Measurements from ENCODE around the gene SELENOW.

SELENOW gene

DNA sequence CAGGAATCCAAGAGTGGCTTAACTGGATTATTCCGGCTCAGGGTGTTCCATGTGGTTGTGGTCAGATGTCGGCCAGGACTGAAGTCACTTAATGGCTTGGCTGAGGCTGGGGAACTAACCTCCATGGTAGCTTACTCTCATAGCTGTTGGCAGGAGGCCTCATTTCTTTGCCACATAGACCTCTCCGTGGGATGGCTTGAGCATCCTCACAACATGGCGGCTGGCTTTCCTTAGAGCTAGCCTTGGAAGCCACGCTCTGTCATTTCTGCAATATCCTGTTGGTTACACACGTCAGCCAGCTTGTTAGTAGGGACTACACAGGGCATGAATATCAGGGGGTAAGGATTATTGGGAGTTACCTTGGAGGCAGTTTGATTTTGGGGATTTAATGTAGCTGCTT is 48.3 kb downstream of the SELENOW start:
- DNase-seq = no peak

GRCh38 chr19:47832723-47833122 is 54.2 kb downstream of the SELENOW start:
- no peak for DNase-seq

Measured in stimulated activated CD4-positive, alpha-beta T cell treated with anti-CD3 and anti-CD28 coated beads, Interleukin-15, amount 100 ng/mL, for 24 hours (primary cell).